WTC11 (cell line): ENCODE measurements around the gene OR6N1. TPM values are rescaled to one million over a fixed set of nuclear protein-coding genes. Genes with fewer than 3 reads are reported as not detected.

Source experiments
- ATAC-seq: fragments of 200-7000 bp; cut with Tn5 transposase; 2 replicates; pipeline ENCODE4 v1.10.0; 2021; ENCODE audit warnings: mild to moderate bottlenecking, moderate library complexity
- CTCF ChIA-PET: fragments of 300-600 bp; sonication (Branson Sonifier 250); formaldehyde crosslinking; loops from one replicate; lab custom pipeline; 2021; ENCODE audit warnings: antibody characterized with exemption; lab: Charles Lee
- POLR2A ChIA-PET: fragments of 350-600 bp; sonication (Branson Sonifier 250); formaldehyde crosslinking; loops from one replicate; lab custom pipeline; 2021; ENCODE audit warnings: antibody characterized with exemption; lab: Charles Lee
- DNase-seq: peaks from one replicate; pipeline ENCODE4 v3.0.0; 2021; ENCODE audit warnings: low spot score
- H3K27ac Mint-ChIP-seq: 2 replicates; pipeline ENCODE4 v1.8.0; 2021; ENCODE audit warnings: mixed read lengths
- H3K27me3 Mint-ChIP-seq: 2 replicates; pipeline ENCODE4 v1.8.0; 2021; ENCODE audit warnings: low read depth, mild to moderate bottlenecking, moderate library complexity, mixed read lengths
- H3K36me3 Mint-ChIP-seq: 2 replicates; pipeline ENCODE4 v1.8.0; 2021; ENCODE audit warnings: mixed read lengths
- H3K4me1 Mint-ChIP-seq: 2 replicates; pipeline ENCODE4 v1.8.0; 2022; ENCODE audit warnings: mixed read lengths
- H3K4me3 Mint-ChIP-seq: 2 replicates; pipeline ENCODE4 v1.8.0; 2021; ENCODE audit warnings: mild to moderate bottlenecking, moderate library complexity, mixed read lengths
- H3K9me3 Mint-ChIP-seq: 2 replicates; pipeline ENCODE4 v1.8.0; 2021; ENCODE audit warnings: mixed read lengths
- AR ChIP-seq: fragments of 250-450 bp; sonication (Bioruptor Pico); IDR thresholded peaks from 2 replicates; pipeline ENCODE4 v1.9.0; 2021; ENCODE audit warnings: mild to moderate bottlenecking
- ATF3 ChIP-seq: sonication (generic); formaldehyde crosslinking; conservative IDR thresholded peaks from 2 replicates; pipeline ENCODE4 v1.8.1; 2022; ENCODE audit warnings: mild to moderate bottlenecking, missing genetic modification reagents
- E2F4 ChIP-seq: sonication (generic); formaldehyde crosslinking; IDR thresholded peaks from 2 replicates; pipeline ENCODE4 v1.8.1; 2022; ENCODE audit warnings: low read depth, mild to moderate bottlenecking, moderate library complexity, missing genetic modification reagents, borderline replicate concordance
- FOXJ3 ChIP-seq: sonication (generic); formaldehyde crosslinking; IDR thresholded peaks from 2 replicates; pipeline ENCODE4 v1.9.0; 2021; ENCODE audit warnings: missing genetic modification reagents, mild to moderate bottlenecking, borderline replicate concordance
- IRF1 ChIP-seq: sonication (generic); formaldehyde crosslinking; IDR thresholded peaks from 2 replicates; pipeline ENCODE4 v1.8.0; 2023; ENCODE audit warnings: missing genetic modification reagents
- IRF2 ChIP-seq: sonication (generic); formaldehyde crosslinking; IDR thresholded peaks from 2 replicates; pipeline ENCODE4 v1.8.0; 2022; ENCODE audit warnings: low read depth, missing genetic modification reagents, borderline replicate concordance
- JUN ChIP-seq: sonication (generic); formaldehyde crosslinking; IDR thresholded peaks from 2 replicates; pipeline ENCODE4 v1.8.0; 2023; ENCODE audit warnings: mild to moderate bottlenecking, missing genetic modification reagents
- MYBL2 ChIP-seq: sonication (generic); formaldehyde crosslinking; IDR thresholded peaks from 2 replicates; pipeline ENCODE4 v1.8.1; 2023; ENCODE audit warnings: mild to moderate bottlenecking, moderate library complexity, missing genetic modification reagents
- NFE2L1 ChIP-seq: sonication (generic); formaldehyde crosslinking; IDR thresholded peaks from 2 replicates; pipeline ENCODE4 v1.8.1; 2023; ENCODE audit warnings: missing genetic modification reagents
- TEAD4 ChIP-seq: sonication (generic); formaldehyde crosslinking; IDR thresholded peaks from 2 replicates; pipeline ENCODE4 v1.8.0; 2022; ENCODE audit warnings: mild to moderate bottlenecking, missing genetic modification reagents
- ZBTB43 ChIP-seq: sonication (generic); formaldehyde crosslinking; IDR thresholded peaks from 2 replicates; pipeline ENCODE4 v1.8.1; 2023; ENCODE audit warnings: mild to moderate bottlenecking, missing genetic modification reagents
- ZMAT4 ChIP-seq: fragments of 250-450 bp; sonication (Bioruptor Pico); IDR thresholded peaks from 2 replicates; pipeline ENCODE4 v1.9.0; 2021; ENCODE audit warnings: mild to moderate bottlenecking
- ZNF121 ChIP-seq: sonication (generic); formaldehyde crosslinking; IDR thresholded peaks from 2 replicates; pipeline ENCODE4 v1.8.0; 2023; ENCODE audit warnings: missing genetic modification reagents
- ZNF138 ChIP-seq: sonication (generic); formaldehyde crosslinking; conservative IDR thresholded peaks from 2 replicates; pipeline ENCODE4 v1.8.1; 2022; ENCODE audit warnings: mild to moderate bottlenecking, moderate library complexity, missing genetic modification reagents
- ZNF396 ChIP-seq: fragments of 250-450 bp; sonication (Bioruptor Pico); IDR thresholded peaks from 2 replicates; pipeline ENCODE4 v1.8.0; 2021; ENCODE audit warnings: mild to moderate bottlenecking, moderate library complexity, borderline replicate concordance
- ZNF425 ChIP-seq: fragments of 250-450 bp; sonication (Bioruptor Pico); conservative IDR thresholded peaks from 2 replicates; pipeline ENCODE4 v1.9.0; 2021; ENCODE audit warnings: mild to moderate bottlenecking
- total RNA-seq: library from RNA; stranded (reverse); gene quantifications from 3 replicates; pipeline ENCODE4 v1.2.3, GENCODE V29; 2021
- TF ChIP-seq, protein P1 (sequence below): sonication (generic); formaldehyde crosslinking; IDR thresholded peaks from 2 replicates; pipeline ENCODE4 v1.8.0; 2022; ENCODE audit warnings: mild to moderate bottlenecking, missing genetic modification reagents
- TF ChIP-seq, protein P2 (sequence below): sonication (generic); formaldehyde crosslinking; IDR thresholded peaks from 2 replicates; pipeline ENCODE4 v1.8.1; 2023; ENCODE audit warnings: mild to moderate bottlenecking, missing genetic modification reagents, moderate library complexity

The OR6N1 gene
- total RNA-seq, 1 experiment from 2014 or later: not detected

DNA sequence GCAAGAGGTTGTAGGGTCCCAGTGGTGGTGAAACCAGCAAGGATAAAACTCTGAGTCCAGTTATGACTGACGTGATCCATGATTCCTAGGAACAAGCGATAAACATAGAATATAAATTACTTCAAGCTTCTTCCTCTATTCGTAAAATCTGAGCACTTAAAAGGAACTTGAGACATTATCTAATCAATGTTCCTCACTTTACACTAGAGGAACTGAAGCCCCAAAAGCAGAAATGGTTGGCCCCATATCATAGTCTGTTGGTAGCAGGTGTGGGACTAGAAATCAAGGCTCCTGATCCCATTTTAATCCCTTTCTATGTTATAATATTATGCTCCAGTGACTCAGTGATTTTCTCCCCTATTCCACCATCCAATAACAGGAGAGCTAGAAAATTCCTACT lies 37.3 kb upstream of the OR6N1 start:
- H3K27me3 Mint-ChIP-seq: peaks cover 3% of the 10 kb centered on the region; the same call in 1 of the 2 replicates
- POLR2A ChIA-PET: no interaction called here
- no peak for ATAC-seq

DNA sequence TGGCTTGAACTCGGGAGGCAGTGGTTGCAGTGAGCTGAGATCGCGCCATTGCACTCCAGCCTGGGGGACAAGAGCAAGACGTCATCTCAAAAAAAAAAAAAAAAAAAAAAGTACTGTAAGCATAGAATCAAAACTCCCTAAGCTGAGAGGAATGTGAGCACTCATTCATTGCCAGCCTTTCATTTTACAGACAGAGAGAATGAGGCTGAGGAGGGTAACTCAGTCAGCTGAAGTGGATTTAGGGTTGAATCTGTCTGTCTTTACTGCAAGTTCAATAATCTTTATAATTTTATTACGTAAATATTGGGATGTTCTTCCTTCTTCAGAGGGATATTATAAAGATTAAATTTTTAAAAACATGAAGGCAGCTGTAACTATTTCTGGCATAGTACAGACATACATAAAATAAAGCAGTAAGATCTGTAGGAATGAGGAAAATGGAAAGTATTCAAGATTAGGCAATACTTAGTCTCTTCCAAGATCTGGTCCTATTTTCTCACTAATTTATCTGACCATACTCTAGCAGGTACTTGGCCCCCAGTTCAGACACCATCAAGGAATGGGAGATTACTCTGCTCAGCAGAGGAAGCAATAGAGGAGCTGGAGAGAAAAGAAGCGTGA lies 35.0 kb upstream of the OR6N1 start:
- no peaks in the 10 kb centered on the region for H3K9me3 Mint-ChIP-seq
- POLR2A ChIA-PET: interaction anchor here (0.6 kb wide), 1 partner anchor 61 kb away, joined by 3 read pairs; no protein-coding TSS in a partner anchor
- no peak overlapping the region for H3K4me3 Mint-ChIP-seq
- no peaks in the 10 kb centered on the region for H3K36me3 Mint-ChIP-seq
- H3K27ac Mint-ChIP-seq: no peak overlapping the region
- peaks cover 3% of the 10 kb centered on the region for H3K27me3 Mint-ChIP-seq
- no peaks in the 10 kb centered on the region for H3K4me1 Mint-ChIP-seq
- ATAC-seq: no peak
- DNase-seq: no peak
- CTCF ChIA-PET: interaction anchor here (1.8 kb wide), 1 partner anchor 14 kb away, joined by 5 read pairs; no protein-coding TSS in a partner anchor
- TF ChIP-seq, protein P1, sequence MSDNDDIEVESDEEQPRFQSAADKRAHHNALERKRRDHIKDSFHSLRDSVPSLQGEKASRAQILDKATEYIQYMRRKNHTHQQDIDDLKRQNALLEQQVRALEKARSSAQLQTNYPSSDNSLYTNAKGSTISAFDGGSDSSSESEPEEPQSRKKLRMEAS (CRISPR knock-in tag): no peak
- TF ChIP-seq ZNF121 (CRISPR knock-in tag) (no peak), E2F4 (CRISPR knock-in tag) (no peak), IRF1 (CRISPR knock-in tag) (no peak), FOXJ3 (no peak), ZMAT4 (CRISPR knock-in tag) (no peak), ZBTB43 (CRISPR knock-in tag) (no peak), IRF2 (no peak)

More for the DNA sequence above, 37.3 kb upstream of the OR6N1 start:
- Mint-ChIP-seq H3K4me1 (no peaks in the 10 kb centered on the region), H3K27ac (no peak overlapping the region), H3K9me3 (no peaks in the 10 kb centered on the region), H3K36me3 (no peaks in the 10 kb centered on the region), H3K4me3 (no peak overlapping the region)
- CTCF ChIA-PET: no interaction called here
- DNase-seq: no peak
- no peak for TF ChIP-seq ZMAT4 (CRISPR knock-in tag)
- TF ChIP-seq ZNF396: no peak
- TF ChIP-seq, protein P2, sequence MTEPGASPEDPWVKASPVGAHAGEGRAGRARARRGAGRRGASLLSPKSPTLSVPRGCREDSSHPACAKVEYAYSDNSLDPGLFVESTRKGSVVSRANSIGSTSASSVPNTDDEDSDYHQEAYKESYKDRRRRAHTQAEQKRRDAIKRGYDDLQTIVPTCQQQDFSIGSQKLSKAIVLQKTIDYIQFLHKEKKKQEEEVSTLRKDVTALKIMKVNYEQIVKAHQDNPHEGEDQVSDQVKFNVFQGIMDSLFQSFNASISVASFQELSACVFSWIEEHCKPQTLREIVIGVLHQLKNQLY (CRISPR knock-in tag): no peak
- TF ChIP-seq ATF3 (CRISPR knock-in tag): no peak
- TF ChIP-seq AR (CRISPR knock-in tag): no peak
- TF ChIP-seq JUN (CRISPR knock-in tag): no peak
- TF ChIP-seq IRF2: no peak
- TF ChIP-seq MYBL2 (CRISPR knock-in tag): no peak
- TF ChIP-seq ZNF138 (CRISPR knock-in tag): no peak
- TF ChIP-seq ZNF425 (CRISPR knock-in tag): no peak
- TF ChIP-seq TEAD4 (CRISPR knock-in tag): no peak
- no peak for TF ChIP-seq ZNF121 (CRISPR knock-in tag)
- TF ChIP-seq NFE2L1: no peak
- TF ChIP-seq, all 79 proteins: peak for 0
